ENCODE measurements around the gene CFAP74.
"Not testable (repeated sequence)": the region's sequence is repeated elsewhere in the genome, so short reads cannot be mapped to it uniquely, and the experiment has no call there.

Gene CFAP74

GRCh38 chr1:1893997-1894353, 109.6 kb downstream of the CFAP74 start:
- DNase-seq = no peak

- no peak for DNase-seq
These were observed 110.1 kb downstream of the CFAP74 start for GRCh38 chr1:1893291-1893985.

GRCh38 chr1:1892763-1893120, 110.8 kb downstream of the CFAP74 start:
- DNase-seq = no peak

- no peak for DNase-seq
These were observed 111.4 kb downstream of the CFAP74 start for GRCh38 chr1:1892079-1892762.

- DNase-seq = peak; percentile 54
These were observed 112.1 kb downstream of the CFAP74 start for GRCh38 chr1:1891349-1892078.

GRCh38 chr1:1890506-1891348, 112.9 kb downstream of the CFAP74 start, which contains the start of gene GNB1:
Gene GNB1 (minus strand): TSS chr1:1891087. CDS start chr1:1825453, 65,634 bp downstream.
- peak; percentile 94 for DNase-seq

GRCh38 chr1:1889847-1890505, 113.6 kb downstream of the CFAP74 start:
- DNase-seq = peak; percentile 66

GRCh38 chr1:1889090-1889750, 114.4 kb downstream of the CFAP74 start:
- no peak for DNase-seq

- DNase-seq = not testable (repeated sequence)
These were observed 119.7 kb downstream of the CFAP74 start for GRCh38 chr1:1883890-1884289.

- no peak for DNase-seq
These were observed 120.3 kb downstream of the CFAP74 start for GRCh38 chr1:1883092-1883873.

- no peak for DNase-seq
These were observed 121.9 kb downstream of the CFAP74 start for GRCh38 chr1:1881727-1882126.

GRCh38 chr1:1880617-1881312, 122.8 kb downstream of the CFAP74 start:
- no peak for DNase-seq

GRCh38 chr1:1879942-1880341, 123.6 kb downstream of the CFAP74 start:
- DNase-seq = no peak

GRCh38 chr1:1877865-1878436, 125.6 kb downstream of the CFAP74 start:
- no peak for DNase-seq

GRCh38 chr1:1876335-1876930, 127.2 kb downstream of the CFAP74 start:
- DNase-seq = no peak

GRCh38 chr1:1875932-1876331, 127.7 kb downstream of the CFAP74 start:
- no peak for DNase-seq

- no peak for DNase-seq
These were observed 128.7 kb downstream of the CFAP74 start for GRCh38 chr1:1874901-1875300.

- no peak for DNase-seq
These were observed 130.4 kb downstream of the CFAP74 start for GRCh38 chr1:1873186-1873585.

- no peak for DNase-seq
These were observed 131.1 kb downstream of the CFAP74 start for GRCh38 chr1:1872329-1872994.

Measured in activated CD4-positive, CD25-positive, alpha-beta regulatory T cell treated with anti-CD3 and anti-CD28 coated beads, Interleukin-2, amount 50 U/mL, for 72 hours (primary cell).